Measurements from ENCODE around the gene LAMB4.
"Not testable (repeated sequence)": the region's sequence is repeated elsewhere in the genome, so short reads cannot be mapped to it uniquely, and the experiment has no call there.

LAMB4 gene

DNA sequence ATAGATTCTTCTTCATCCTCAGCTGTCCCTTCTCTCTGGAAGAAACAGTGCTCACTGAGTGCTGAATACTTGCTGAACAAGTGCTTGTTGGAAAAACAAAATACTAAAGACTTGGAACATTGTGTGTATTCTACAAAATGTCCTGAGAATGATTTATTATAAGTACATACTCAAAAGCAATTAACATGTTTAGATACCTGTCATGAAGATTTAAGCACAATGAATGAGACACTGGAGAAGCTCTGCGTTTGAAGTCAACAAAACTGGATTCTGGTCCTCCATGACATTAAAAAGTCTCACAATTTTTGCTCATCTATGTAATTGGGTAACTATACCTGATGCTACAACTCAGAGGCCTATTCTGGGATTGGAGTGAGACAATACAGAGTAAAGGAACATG is 92.4 kb downstream of the LAMB4 start:
- H3K9me3 ChIP-seq (ENCODE audit: control extremely low read depth in 1 of 5, control insufficient read depth in 4 of 5, insufficient read depth in 2 of 5, low read depth in 1 of 5, low read length in 4 of 5): no peaks in the 10 kb centered on the region
- no peaks in the 10 kb centered on the region for H3K36me3 ChIP-seq (ENCODE audit: control insufficient read depth in 4 of 4, insufficient read depth in 4 of 4, low read length in 3 of 4)
- no peak overlapping the region for H3K27ac ChIP-seq (ENCODE audit: insufficient read depth in 1 of 2, low read depth in 1 of 2, low read length in 2 of 2, poor library complexity in 1 of 2, severe bottlenecking in 2 of 2)
- no peaks in the 10 kb centered on the region for H3K4me1 ChIP-seq (ENCODE audit: control extremely low read depth in 1 of 4, control insufficient read depth in 4 of 4, insufficient read depth in 4 of 4, low read length in 3 of 4)
- H3K4me3 ChIP-seq (ENCODE audit: control insufficient read depth in 1 of 7, extremely low read depth in 1 of 7, insufficient read depth in 4 of 7, low read depth in 2 of 7, low read length in 6 of 7): no peak overlapping the region
- H3K27me3 ChIP-seq (replicated peaks in 2 of 5; ENCODE audit: control insufficient read depth in 4 of 5, insufficient read depth in 5 of 5, low read length in 4 of 5): no peaks in the 10 kb centered on the region
- DNase-seq: no peak
- POLR2A ChIA-PET: no interaction called here
- CTCF ChIA-PET: no interaction called here
- WGBS (ENCODE audit: insufficient coverage): no CpG with 5 or more reads among the region's 1 CpG

DNA sequence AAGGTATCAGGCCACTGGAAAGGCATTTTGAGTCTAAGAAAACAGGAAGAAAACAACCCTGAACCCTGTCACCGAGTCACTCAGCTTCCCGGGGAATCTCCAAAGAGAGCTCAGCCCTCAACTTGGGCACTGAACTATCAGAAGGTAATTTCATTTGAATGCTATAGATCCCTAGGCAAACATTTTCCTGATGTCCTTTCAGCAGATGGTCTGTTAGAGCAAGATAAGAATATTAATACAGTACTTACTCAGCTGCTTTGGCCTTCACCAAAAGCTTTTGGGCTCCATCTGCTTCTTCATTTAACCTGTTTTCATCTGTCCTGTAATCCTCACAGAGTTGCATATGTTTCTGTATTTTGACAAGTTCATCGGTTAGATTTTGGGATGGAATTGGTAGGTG is 93.0 kb downstream of the LAMB4 start:
- Histone ChIP-seq H3K36me3 (ENCODE audit: control insufficient read depth in 4 of 4, insufficient read depth in 4 of 4, low read length in 3 of 4) (no peaks in the 10 kb centered on the region), H3K4me3 (ENCODE audit: control insufficient read depth in 1 of 7, extremely low read depth in 1 of 7, insufficient read depth in 4 of 7, low read depth in 2 of 7, low read length in 6 of 7) (no peak overlapping the region), H3K9me3 (ENCODE audit: control extremely low read depth in 1 of 5, control insufficient read depth in 4 of 5, insufficient read depth in 2 of 5, low read depth in 1 of 5, low read length in 4 of 5) (no peaks in the 10 kb centered on the region), H3K27ac (ENCODE audit: insufficient read depth in 1 of 2, low read depth in 1 of 2, low read length in 2 of 2, poor library complexity in 1 of 2, severe bottlenecking in 2 of 2) (no peak overlapping the region), H3K4me1 (ENCODE audit: control extremely low read depth in 1 of 4, control insufficient read depth in 4 of 4, insufficient read depth in 4 of 4, low read length in 3 of 4) (no peaks in the 10 kb centered on the region), H3K27me3 (replicated peaks in 2 of 5; ENCODE audit: control insufficient read depth in 4 of 5, insufficient read depth in 5 of 5, low read length in 4 of 5) (no peaks in the 10 kb centered on the region)
- 100% methylated on average over 1 of the region's 3 CpGs for WGBS (ENCODE audit: insufficient coverage)
- no peak for DNase-seq
- ChIA-PET CTCF (interaction anchor here (1.0 kb wide), 1 partner anchor 12 kb away, joined by 3 read pairs; no protein-coding TSS in a partner anchor), POLR2A (no interaction called here)

DNA sequence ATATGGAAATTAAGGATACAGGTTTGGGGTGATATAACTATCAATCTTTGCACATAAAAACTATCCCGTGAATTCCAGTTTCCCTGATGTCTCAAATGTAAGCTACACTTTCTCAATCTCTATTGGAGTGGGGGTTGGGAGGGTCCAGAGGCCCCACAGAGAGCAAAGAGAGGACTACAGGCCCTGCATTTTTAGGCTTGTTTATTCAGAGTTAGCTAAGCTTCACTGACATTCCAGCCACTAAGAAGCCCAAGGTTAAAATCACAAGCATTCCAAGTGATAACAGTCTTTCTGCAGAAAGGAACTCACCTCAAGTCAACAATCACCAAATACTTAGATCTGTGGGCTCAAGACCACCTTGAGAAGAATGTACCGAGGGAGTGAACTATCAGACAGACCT is 95.6 kb downstream of the LAMB4 start:
- H3K27me3 ChIP-seq (replicated peaks in 2 of 5; ENCODE audit: control insufficient read depth in 4 of 5, insufficient read depth in 5 of 5, low read length in 4 of 5): no peaks in the 10 kb centered on the region
- ChIA-PET CTCF (no interaction called here), POLR2A (interaction anchor here (0.5 kb wide), 1 partner anchor 323 kb away, joined by 4 read pairs; no protein-coding TSS in a partner anchor)
- H3K4me1 ChIP-seq (ENCODE audit: control extremely low read depth in 1 of 4, control insufficient read depth in 4 of 4, insufficient read depth in 4 of 4, low read length in 3 of 4): no peaks in the 10 kb centered on the region
- DNase-seq: no peak
- H3K27ac ChIP-seq (ENCODE audit: insufficient read depth in 1 of 2, low read depth in 1 of 2, low read length in 2 of 2, poor library complexity in 1 of 2, severe bottlenecking in 2 of 2): no peak overlapping the region
- H3K36me3 ChIP-seq (ENCODE audit: control insufficient read depth in 4 of 4, insufficient read depth in 4 of 4, low read length in 3 of 4): no peaks in the 10 kb centered on the region
- H3K4me3 ChIP-seq (ENCODE audit: control insufficient read depth in 1 of 7, extremely low read depth in 1 of 7, insufficient read depth in 4 of 7, low read depth in 2 of 7, low read length in 6 of 7): no peak overlapping the region
- no peaks in the 10 kb centered on the region for H3K9me3 ChIP-seq (ENCODE audit: control extremely low read depth in 1 of 5, control insufficient read depth in 4 of 5, insufficient read depth in 2 of 5, low read depth in 1 of 5, low read length in 4 of 5)
- 100% methylated on average over 1 of the region's 2 CpGs for WGBS (ENCODE audit: insufficient coverage)

DNA sequence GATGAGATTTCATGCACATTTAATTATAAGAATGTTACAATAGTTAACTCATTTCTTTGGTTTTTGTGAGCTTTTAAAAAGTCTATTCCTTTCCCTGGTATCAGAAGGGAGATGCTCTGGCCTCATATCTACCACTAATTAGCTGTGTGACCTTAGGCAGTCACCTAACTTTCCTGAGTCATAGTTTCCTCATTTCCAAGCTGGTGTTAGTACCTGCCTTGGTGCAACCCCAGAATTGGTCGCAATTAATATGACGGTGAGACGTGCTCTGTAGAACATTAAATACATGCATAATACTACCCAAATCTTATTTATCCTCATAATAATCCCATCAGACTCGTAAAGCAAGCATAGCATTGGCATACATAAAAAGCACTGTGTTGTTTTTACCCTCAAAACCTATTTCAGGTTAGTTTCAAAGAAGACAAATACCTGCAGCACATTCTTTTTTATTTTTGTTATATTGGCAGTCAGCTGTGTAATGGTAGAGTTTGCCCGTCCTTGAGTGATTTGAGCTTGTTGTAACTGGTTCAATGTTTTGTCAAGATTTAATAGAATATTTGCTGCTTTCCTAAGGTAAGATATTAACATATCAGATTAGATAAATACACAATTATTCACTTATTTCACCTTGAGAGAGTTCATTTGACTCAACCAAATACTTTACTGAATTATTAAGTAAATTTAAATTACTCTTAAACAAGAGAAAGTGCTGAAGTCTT is 96.2 kb downstream of the LAMB4 start:
- Histone ChIP-seq H3K4me1 (ENCODE audit: control extremely low read depth in 1 of 4, control insufficient read depth in 4 of 4, insufficient read depth in 4 of 4, low read length in 3 of 4) (no peaks in the 10 kb centered on the region), H3K36me3 (ENCODE audit: control insufficient read depth in 4 of 4, insufficient read depth in 4 of 4, low read length in 3 of 4) (no peaks in the 10 kb centered on the region), H3K9me3 (ENCODE audit: control extremely low read depth in 1 of 5, control insufficient read depth in 4 of 5, insufficient read depth in 2 of 5, low read depth in 1 of 5, low read length in 4 of 5) (no peaks in the 10 kb centered on the region), H3K27me3 (replicated peaks in 2 of 5; ENCODE audit: control insufficient read depth in 4 of 5, insufficient read depth in 5 of 5, low read length in 4 of 5) (no peaks in the 10 kb centered on the region), H3K4me3 (ENCODE audit: control insufficient read depth in 1 of 7, extremely low read depth in 1 of 7, insufficient read depth in 4 of 7, low read depth in 2 of 7, low read length in 6 of 7) (no peak overlapping the region), H3K27ac (ENCODE audit: insufficient read depth in 1 of 2, low read depth in 1 of 2, low read length in 2 of 2, poor library complexity in 1 of 2, severe bottlenecking in 2 of 2) (no peak overlapping the region)
- DNase-seq: no peak
- CTCF ChIA-PET: no interaction called here
- POLR2A ChIA-PET: interaction anchor here (0.5 kb wide), 1 partner anchor 324 kb away, joined by 4 read pairs; no protein-coding TSS in a partner anchor
- WGBS (ENCODE audit: insufficient coverage): 100% methylated on average over 4 of the region's 5 CpGs

DNA sequence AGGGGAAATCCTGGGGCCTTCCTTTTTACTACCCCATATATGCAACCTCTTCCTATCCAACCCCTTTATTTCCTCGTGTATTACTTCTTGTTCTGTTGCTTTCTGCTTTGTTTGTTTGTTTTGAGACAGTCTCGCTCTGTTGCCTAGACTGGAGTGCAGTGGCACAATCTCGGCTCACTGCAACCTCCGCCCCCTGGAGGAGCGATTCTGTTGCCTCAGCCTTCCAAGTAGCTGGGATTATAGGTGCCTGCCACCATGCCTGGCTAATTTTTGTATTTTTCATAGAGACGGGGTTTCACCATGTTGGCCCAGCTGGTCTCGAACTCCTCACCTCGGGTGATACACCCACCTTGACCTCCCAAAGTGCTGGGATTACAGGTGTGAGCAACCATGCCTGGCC is 96.9 kb downstream of the LAMB4 start:
- WGBS (ENCODE audit: insufficient coverage): 97% methylated on average over 7 of the region's 8 CpGs
- H3K4me3 ChIP-seq (ENCODE audit: control insufficient read depth in 1 of 7, extremely low read depth in 1 of 7, insufficient read depth in 4 of 7, low read depth in 2 of 7, low read length in 6 of 7); DNase-seq; CTCF ChIA-PET; H3K27ac ChIP-seq (ENCODE audit: insufficient read depth in 1 of 2, low read depth in 1 of 2, low read length in 2 of 2, poor library complexity in 1 of 2, severe bottlenecking in 2 of 2); H3K4me1 ChIP-seq (ENCODE audit: control extremely low read depth in 1 of 4, control insufficient read depth in 4 of 4, insufficient read depth in 4 of 4, low read length in 3 of 4); H3K36me3 ChIP-seq (ENCODE audit: control insufficient read depth in 4 of 4, insufficient read depth in 4 of 4, low read length in 3 of 4); H3K9me3 ChIP-seq (ENCODE audit: control extremely low read depth in 1 of 5, control insufficient read depth in 4 of 5, insufficient read depth in 2 of 5, low read depth in 1 of 5, low read length in 4 of 5); POLR2A ChIA-PET; H3K27me3 ChIP-seq (replicated peaks in 2 of 5; ENCODE audit: control insufficient read depth in 4 of 5, insufficient read depth in 5 of 5, low read length in 4 of 5): not testable (repeated sequence)

DNA sequence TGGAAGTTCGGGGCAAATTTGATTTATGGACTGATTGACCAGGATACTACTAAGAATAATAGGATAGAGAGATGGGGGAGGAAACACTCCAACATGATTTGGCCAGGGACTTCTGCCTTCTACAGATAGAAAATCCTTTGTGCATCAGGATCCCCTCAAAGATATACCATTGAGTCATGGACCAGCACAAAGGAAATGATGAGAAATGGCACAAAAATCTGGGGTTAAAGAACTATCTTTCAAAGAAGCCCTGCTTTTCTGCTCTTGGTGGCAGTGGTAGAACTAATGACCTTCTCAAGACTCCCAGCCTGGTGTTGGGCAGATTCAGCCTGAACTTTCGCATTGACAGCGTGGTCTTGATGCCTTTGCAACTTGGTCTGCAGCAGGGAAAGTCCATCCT is 99.6 kb downstream of the LAMB4 start:
- Histone ChIP-seq H3K4me1 (ENCODE audit: control extremely low read depth in 1 of 4, control insufficient read depth in 4 of 4, insufficient read depth in 4 of 4, low read length in 3 of 4) (no peaks in the 10 kb centered on the region), H3K4me3 (ENCODE audit: control insufficient read depth in 1 of 7, extremely low read depth in 1 of 7, insufficient read depth in 4 of 7, low read depth in 2 of 7, low read length in 6 of 7) (no peak overlapping the region), H3K27me3 (replicated peaks in 2 of 5; ENCODE audit: control insufficient read depth in 4 of 5, insufficient read depth in 5 of 5, low read length in 4 of 5) (peaks cover 0 to 1% (median 0%) of the 10 kb centered on the region in 5 experiments), H3K27ac (ENCODE audit: insufficient read depth in 1 of 2, low read depth in 1 of 2, low read length in 2 of 2, poor library complexity in 1 of 2, severe bottlenecking in 2 of 2) (no peak overlapping the region), H3K36me3 (ENCODE audit: control insufficient read depth in 4 of 4, insufficient read depth in 4 of 4, low read length in 3 of 4) (no peaks in the 10 kb centered on the region), H3K9me3 (ENCODE audit: control extremely low read depth in 1 of 5, control insufficient read depth in 4 of 5, insufficient read depth in 2 of 5, low read depth in 1 of 5, low read length in 4 of 5) (no peaks in the 10 kb centered on the region)
- POLR2A ChIA-PET: interaction anchor here (0.6 kb wide), 1 partner anchor 278 kb away, joined by 8 read pairs; no protein-coding TSS in a partner anchor
- WGBS (ENCODE audit: insufficient coverage): 100% methylated on average over 1 of the region's 3 CpGs
- CTCF ChIA-PET: no interaction called here
- DNase-seq: no peak

DNA sequence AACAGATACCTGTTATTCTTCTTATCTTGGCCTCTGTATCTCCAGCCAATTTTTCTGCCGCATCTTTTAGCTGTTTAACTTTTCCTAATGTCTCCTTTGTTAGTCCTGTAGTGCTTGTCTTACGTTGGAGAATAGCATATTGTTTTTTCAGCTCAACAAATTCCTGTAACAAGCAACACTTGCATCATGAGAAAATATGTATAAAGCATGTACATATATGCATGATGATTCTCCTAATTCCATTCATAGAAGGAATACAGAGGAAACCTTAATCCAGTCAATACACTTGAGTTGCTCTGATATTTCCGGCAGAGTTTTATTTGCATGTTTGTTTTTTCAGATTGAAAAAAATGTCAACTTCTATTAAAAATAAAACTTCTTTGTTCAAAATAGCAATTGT is 101.1 kb downstream of the LAMB4 start:
- Histone ChIP-seq H3K36me3 (ENCODE audit: control insufficient read depth in 4 of 4, insufficient read depth in 4 of 4, low read length in 3 of 4) (no peaks in the 10 kb centered on the region), H3K27me3 (replicated peaks in 2 of 5; ENCODE audit: control insufficient read depth in 4 of 5, insufficient read depth in 5 of 5, low read length in 4 of 5) (peaks cover 0 to 1% (median 0%) of the 10 kb centered on the region in 5 experiments), H3K4me1 (ENCODE audit: control extremely low read depth in 1 of 4, control insufficient read depth in 4 of 4, insufficient read depth in 4 of 4, low read length in 3 of 4) (no peaks in the 10 kb centered on the region), H3K4me3 (ENCODE audit: control insufficient read depth in 1 of 7, extremely low read depth in 1 of 7, insufficient read depth in 4 of 7, low read depth in 2 of 7, low read length in 6 of 7) (no peak overlapping the region), H3K9me3 (ENCODE audit: control extremely low read depth in 1 of 5, control insufficient read depth in 4 of 5, insufficient read depth in 2 of 5, low read depth in 1 of 5, low read length in 4 of 5) (no peaks in the 10 kb centered on the region), H3K27ac (ENCODE audit: insufficient read depth in 1 of 2, low read depth in 1 of 2, low read length in 2 of 2, poor library complexity in 1 of 2, severe bottlenecking in 2 of 2) (no peak overlapping the region)
- ChIA-PET CTCF (no interaction called here), POLR2A (no interaction called here)
- WGBS (ENCODE audit: insufficient coverage): no CpG with 5 or more reads among the region's 3 CpGs
- DNase-seq: no peak

All from common myeloid progenitor, CD34-positive (primary cell).